Transverse colon (tissue), 4 donors: ENCODE data around the gene HINT2.
A peak's percentile ranks its signal among the peaks of the same experiment; 100 is the strongest.

Source experiments
- CTCF ChIP-seq, 5 experiments: fragments of 200-600 bp in 3 of 5; fragments of 450-650 bp in 2 of 5; sonication (generic) in 3 of 5; IDR thresholded peaks; 1 replicate in 2 of 5; 2 replicates in 3 of 5; pipeline ENCODE4 v1.5.1; 2016 to 2017; ENCODE audit warnings: antibody characterized with exemption in 5 of 5, inconsistent platforms in 3 of 5, mild to moderate bottlenecking in 2 of 5, moderate library complexity in 1 of 5
- EP300 ChIP-seq: sonication (generic); formaldehyde crosslinking; IDR thresholded peaks from one replicate; pipeline ENCODE4 v1.6.1; 2017; ENCODE audit warnings: antibody characterized with exemption, low read depth
- POLR2A ChIP-seq: fragments of 450-650 bp; IDR thresholded peaks from one replicate; pipeline ENCODE4 v1.6.1; 2016; ENCODE audit warnings: antibody characterized with exemption, mild to moderate bottlenecking, moderate library complexity
- POLR2AphosphoS5 ChIP-seq, 3 donors: sonication (generic); formaldehyde crosslinking; IDR thresholded peaks; one replicate each; pipeline ENCODE4 v1.6.1; 2016; ENCODE audit warnings: antibody characterized with exemption in 3 of 3

DNA sequence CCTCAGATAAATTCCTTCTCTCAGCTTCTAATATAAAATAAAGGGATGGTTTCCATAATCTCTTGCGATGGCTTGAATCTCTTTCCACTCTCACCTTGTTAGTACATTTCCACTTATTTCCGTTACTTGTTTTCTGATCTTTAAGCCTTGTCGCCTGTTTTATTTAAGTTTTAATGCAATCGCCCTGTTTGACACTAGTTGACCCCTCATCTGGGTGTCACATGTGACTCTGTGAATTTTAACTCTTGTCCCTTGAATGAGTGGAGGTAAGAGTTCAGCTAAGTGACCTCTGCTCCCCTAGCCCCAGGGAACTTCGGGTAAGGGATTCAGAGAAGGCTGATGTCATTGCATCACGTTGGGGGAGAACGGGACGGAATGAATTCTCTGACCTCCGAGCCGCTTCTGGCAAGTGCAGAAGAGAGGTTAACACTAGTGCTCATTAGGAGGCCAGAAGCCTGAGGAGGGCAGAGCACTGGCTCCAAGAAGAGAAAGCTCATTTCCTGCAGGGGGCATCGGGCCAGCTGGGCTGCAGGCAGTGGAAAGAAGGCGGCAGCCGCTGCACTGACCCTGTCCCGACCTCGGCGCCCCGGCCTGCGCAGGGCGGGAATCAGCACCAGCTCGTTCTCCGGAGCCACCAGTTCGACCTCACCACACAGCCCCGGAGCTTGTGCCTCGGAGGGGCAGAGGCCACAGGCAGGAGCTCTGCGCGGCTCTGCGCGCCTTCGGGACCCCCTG lies 569 bp downstream of the HINT2 start:
- no peak for TF ChIP-seq EP300
- TF ChIP-seq POLR2AphosphoS5 (IDR thresholded peaks at IDR 0.05) = peak; percentile 23 to 87 (median 42)
- TF ChIP-seq CTCF (IDR thresholded peaks at IDR 0.05) = peak; percentile 16 to 48 (median 29)
- no peak for TF ChIP-seq POLR2A
